Fibroblast of upper back skin (primary cell): ENCODE data around the gene ABTB2.

Experiments
- DNase-seq: peaks from one replicate; pipeline ENCODE4 v3.0.0-alpha.2; 2013

The ABTB2 gene

GRCh38 chr11:34161812-34162492 lies 195.9 kb downstream of the ABTB2 start:
- no peak for DNase-seq

DNA sequence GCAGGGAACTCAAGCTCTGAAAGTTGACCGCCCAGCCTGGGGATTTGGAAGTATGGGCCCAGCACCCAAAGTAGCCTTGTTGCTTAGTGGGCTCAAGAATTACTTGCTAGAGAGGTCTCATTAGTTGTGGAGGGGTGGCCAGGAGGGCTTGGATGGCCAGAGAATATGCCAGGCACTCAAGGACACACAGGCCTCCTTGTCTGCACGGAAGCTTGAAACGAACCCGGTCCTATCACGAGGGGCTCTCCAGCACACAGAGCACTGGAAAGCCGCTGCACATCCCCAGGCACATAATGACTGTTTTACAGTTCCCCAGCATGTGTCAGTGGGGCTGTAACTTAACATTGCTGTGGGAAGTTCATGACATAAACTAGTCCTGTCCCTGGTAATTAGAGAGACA lies 196.4 kb downstream of the ABTB2 start:
- DNase-seq, result no peak

GRCh38 chr11:34160791-34161190 lies 197.0 kb downstream of the ABTB2 start:
- DNase-seq, result no peak

DNA sequence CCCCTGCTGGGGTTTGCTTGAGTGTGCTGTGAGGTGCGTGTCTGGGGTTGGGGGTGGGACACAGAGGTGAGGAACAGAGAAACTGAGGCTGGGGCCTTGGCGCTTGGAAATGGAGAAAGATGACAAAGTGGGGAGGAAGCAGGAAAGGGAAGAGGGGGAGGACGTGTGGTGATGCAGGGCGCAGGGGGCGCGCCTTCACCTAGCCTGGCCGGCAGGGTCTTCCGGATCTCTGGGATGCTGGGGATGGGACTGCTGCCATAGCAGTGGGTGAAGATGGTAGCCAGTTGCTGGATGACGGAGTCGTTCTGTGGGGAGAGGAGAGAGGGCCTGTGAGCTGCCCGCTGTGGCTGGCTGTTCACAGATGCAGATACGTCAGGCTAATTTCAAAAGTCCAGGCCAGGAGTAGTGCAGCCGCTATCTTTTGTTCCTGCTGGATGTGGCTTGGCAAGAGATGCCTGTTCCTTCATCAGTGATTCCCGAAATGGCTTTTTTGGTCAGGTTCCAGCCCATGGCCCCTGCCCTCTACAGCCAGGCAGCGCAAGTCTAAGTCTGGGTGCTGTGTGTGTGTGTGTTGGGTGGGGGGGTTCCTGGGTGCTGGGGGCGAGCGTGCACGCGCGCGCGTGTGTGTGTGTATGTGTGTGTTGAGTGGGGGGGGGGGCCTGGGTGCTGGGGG lies 197.6 kb downstream of the ABTB2 start:
- DNase-seq, result peak; percentile 5

DNA sequence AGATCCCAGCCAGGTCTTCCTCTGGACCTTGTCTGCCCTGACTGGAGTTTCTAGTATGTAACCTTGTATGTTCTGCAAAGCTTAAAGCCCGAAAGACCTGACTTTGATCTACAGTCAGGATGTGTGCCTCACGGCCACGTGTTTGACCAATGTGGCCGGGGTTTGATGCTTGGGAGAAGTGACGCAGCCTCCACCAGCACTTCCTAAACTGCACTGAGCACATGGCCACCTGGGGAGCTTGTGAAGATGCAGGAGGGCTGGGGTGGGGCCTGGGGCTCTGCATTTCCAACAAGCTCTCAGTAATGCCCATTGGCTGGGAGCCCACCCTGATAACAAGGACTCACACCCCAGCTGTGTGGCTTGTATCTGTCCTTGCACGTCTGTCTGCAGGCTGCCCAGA lies 199.1 kb downstream of the ABTB2 start:
- no peak for DNase-seq

- no peak for DNase-seq
Observed at GRCh38 chr11:34157163-34157562, 200.6 kb downstream of the ABTB2 start.

DNA sequence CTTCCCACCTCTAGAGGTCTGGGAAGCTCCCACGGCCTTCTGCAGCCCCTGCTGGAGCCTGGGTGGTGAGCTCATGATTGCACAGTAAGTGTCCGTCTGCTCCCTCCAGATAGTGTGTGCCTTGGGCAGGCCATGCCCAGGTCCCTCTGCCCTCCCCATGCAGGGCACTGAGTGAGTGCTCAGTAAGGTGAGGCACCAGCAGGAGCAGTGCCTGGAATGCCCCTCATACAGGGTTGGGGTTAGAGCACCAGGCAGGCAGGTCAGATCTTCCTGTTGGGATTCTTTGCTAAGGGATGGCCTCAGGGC lies 202.1 kb downstream of the ABTB2 start:
- no peak for DNase-seq

DNA sequence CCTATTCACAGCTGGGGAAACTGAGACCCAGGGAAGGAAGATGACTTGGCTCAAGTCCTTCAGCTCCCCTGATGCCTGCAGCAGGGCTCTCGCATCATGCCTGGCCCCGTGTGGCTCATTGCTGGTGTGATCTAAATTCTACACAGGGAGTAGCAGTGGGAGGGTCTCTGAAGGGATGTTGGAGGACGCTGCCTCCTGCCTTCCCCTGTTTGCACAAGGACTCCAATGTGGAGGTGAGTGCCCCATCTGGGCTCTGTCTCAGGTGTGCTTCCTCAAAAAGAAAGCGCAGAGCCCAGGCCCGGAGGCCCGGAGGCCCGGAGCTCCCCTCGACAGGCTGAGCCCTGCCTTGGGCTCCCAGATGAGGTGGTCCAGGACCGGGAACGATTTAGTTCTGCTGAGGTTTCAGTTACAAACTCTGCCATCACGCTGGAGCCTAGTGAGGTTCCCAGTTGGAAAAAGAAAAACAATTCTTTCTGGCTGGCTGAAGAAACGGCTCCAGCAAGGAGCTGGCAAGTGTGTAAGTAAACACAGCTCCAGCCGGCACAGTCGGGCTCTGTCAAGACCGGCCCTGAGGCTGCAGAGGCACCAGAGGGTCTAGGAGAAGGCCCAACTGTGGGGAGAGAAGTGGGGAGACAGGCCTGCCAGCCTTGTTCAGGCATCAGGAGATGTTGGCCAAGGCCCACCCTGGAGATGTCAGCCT lies 202.6 kb downstream of the ABTB2 start:
- DNase-seq, result no peak

DNA sequence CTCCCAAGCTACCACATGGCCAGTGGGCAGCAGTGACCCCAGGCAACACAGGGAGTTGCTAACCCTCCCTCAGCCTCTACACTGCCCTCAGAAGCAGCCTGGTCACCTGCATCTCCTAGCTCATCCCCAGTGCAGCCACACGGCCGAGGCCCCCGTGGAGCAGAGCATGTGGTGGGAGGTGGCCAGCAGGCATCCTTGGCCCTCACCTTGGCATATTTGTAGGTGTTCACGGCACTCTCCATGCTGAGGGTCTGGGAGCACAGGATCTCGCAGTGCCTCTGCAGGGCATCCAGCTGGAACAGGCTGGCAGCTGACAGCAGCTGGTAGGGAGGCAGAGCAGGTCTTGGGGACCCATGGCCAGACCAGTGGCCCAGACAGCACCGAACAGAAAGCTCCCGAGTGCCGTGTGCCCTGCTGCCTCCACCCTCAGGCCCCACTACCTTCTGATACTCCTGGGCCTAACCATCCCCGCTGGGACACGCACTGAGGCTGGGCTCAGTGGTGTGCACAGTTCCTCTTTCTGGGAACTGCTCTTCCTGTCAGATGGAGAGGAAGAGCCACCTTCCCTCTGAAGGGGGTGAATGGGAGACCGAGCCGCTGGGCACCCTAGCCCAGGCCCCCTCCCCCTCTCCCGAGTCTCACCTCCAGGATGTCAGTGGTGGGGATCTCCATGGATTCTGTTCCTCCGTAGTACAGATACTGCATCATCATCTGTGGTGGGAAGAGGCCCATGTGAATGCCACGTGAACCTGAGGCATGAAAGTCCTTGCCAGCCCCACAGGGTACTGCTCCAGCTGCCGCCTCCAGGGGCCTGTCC lies 203.5 kb downstream of the ABTB2 start:
- DNase-seq, result no peak

- no peak for DNase-seq
Observed at GRCh38 chr11:34151916-34152845, 205.6 kb downstream of the ABTB2 start.

DNA sequence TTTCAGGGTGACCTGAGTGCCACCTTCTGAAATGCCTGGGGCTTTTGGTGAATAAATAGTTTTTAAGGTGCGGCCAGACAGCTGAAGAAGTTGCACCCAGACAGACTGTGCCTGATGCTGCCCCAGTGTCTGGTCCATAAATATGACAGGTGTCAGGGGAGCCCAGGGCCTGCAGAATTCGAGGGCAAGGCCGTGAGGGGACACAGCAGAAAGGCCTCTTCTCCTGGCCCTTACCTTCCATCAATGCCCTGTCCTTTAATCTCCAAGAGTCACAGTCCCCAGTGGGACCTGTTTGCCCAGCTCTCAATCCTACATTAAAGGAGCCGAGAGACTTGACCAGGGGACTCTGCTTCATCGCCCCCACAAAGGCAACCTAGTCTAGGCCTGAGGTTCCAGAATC lies 206.6 kb downstream of the ABTB2 start:
- no peak for DNase-seq

GRCh38 chr11:34150494-34151151 lies 207.2 kb downstream of the ABTB2 start:
- DNase-seq, result peak; percentile 43

- DNase-seq, result peak; percentile 12
Observed at GRCh38 chr11:34149786-34150185, 208.0 kb downstream of the ABTB2 start.

DNA sequence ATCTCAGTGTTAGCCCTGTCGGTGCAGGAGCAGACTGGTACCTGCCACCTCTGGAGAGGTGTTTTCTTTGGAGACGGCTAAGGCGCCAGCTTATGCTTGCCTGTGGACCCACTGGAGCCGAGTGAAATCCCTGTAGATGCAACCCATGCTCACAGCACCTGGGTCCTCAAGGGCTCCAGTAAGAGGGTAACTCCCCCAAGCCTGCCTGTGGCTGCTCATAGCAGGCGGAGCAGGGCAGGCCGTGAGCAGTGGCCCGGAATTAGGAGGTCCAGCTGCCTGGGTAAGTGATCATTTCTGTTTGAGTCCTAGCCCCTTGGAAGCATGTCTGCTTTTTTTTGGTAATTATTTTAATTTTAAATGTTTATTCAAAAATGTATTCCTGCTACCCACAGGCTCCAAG lies 208.5 kb downstream of the ABTB2 start:
- DNase-seq, result no peak

DNA sequence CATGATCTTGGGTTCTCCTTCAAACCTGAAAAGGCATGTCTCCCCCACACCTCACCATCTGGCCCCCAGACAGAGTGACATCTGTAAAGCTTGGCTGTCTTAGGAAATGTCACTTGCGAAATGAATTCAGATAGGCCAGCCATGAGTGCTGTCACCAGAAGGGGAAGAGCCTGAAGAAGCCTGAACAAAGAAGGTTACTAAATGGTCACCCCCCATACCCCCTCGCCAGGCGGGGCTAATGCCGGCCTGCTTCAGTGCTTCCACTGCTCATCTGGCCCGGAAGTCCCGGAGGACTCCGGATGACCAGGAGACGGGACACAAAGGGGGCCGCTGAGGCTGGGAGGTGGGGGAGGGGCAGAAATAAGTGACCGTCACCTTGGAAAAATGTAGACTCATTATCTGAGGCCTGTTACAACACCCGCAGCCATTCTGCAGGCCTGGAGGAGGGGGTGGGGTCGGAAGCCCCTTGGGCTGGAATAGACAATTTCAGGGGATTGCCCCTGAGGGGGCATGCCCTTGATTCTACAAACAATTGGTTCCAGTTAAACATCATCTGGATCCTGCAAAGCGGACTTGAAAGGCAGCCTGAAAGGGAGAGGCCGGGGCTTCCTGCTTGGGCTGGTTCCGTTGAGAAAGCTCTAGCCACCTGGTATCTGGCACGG lies 209.2 kb downstream of the ABTB2 start:
- DNase-seq, result no peak

DNA sequence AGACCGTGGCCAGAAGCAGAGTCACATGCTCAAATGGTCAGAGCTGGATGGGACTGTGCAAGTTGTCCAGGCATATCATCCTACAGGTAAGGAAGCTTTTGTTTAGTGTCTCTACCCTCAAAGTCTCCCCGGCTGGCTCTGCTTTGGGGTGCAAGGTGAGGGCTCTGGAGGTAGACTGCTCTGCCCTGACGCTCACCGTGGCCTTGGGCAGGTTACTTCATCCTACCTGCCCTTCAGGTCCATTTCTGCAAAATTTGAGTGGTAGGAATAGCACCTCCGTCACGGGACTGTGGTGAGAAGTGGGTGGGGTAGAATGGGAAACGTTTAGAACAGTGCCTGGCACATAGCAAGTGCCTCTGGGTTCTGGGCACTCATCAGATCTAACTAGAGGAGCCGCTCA lies 210.2 kb downstream of the ABTB2 start:
- no peak for DNase-seq

DNA sequence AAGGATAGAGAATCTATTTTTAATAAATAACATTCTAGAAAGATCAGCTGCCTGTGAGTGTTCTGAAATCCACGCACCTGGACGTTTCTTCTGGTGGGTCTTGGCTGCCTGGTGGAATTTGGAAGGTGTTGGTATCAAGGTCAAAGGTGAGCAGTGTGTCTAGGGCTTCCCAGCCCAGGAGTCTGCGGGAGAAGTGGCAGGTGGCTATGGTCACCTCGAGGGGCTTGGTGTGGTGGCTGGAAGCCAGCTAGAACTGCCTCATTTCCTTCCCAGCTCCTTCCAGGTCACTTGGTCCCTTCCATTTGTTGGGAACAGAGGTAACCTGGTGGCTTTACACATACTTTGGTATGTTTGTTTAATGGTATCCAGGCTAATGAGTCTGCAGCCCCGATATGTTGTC lies 210.9 kb downstream of the ABTB2 start:
- DNase-seq, result no peak

- DNase-seq, result no peak
Observed at GRCh38 chr11:34146411-34146810, 211.4 kb downstream of the ABTB2 start.

DNA sequence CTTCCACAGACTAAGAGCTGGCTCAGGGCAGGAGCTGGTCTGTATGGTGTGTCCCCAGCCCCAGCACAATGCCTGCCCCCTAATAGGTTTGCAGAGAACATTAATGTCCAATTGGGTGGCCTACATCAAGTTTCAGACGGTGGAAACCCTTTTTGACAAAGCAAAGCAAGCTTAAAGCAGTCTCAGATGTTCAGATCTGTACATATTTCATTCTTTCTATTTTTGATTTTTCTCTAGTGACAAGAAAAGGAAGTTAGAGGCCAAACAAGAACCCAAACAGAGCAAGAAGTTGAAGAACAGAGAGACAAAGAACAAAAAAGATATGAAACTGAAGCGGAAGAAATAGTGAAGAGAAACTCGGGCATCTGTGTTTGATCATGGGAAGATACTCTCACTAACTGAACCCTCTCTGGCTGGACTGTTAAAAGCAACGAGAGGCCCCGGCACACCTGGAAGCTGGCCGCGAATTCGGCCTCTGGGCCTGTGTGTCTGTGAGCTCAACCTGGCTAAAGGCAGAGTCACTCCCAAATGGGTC lies 211.9 kb downstream of the ABTB2 start:
- no peak for DNase-seq

DNA sequence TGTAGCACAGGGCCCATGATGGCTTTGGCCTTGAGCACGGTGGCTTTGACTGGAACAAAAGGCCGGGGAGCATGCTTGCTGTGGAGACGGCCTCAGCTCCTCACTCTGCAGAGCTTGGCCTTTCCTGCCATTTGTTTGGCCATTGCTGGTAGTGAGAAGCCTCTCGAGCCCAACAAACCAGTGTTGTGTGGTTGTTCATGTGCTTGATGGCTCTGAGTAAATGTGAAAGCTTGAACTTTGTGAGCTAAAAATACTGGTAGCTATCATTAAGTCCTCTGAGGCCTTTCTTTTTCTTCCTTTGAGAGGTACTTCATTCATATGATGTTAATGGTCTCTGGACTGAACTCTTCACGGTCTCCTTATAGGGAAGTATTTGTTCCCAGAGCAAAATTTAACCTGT lies 212.7 kb downstream of the ABTB2 start:
- no peak for DNase-seq

DNA sequence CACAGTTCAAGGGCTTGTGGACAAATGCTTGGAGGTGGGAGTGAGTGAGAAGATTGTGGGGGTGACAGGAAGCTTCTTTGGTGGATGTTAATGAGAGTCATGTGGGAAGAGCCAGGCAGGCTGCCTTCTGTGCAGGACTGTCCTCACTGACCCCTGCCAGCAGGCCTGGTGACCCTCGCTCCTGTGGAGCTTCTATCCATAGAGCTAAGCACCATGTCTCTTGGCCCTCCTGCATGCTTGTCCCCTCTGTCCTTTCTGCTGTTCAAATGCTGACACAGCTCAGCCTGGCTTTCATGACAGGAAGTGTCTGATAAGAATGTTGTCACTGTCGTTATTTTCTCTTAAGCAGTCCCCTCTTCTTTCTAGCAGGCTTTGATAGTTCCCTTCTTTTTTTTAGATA lies 214.8 kb downstream of the ABTB2 start:
- no peak for DNase-seq
